ENCODE data around the gene SMIM23. TPM values are rescaled to one million over a fixed set of nuclear protein-coding genes. Genes with fewer than 3 reads are reported as not detected.

SMIM23 gene
- polyA plus RNA-seq (2013, experiment 1 of 2), result not detected
- not detected for polyA plus RNA-seq (2013, experiment 2 of 2)

GRCh38 chr5:171785517-171785916 lies at the start of gene SMIM23:
Gene SMIM23 (plus strand): TSS chr5:171785817. CDS start chr5:171785872, 55 bp downstream.
- Histone ChIP-seq H3K4me3 (ENCODE audit: extremely low read depth, insufficient read depth, low read length, poor library complexity, severe bottlenecking) (no peak within 1 kb of the TSS), H3K36me3 (ENCODE audit: control insufficient read depth, insufficient read depth, low read length) (no peaks in the 10 kb centered on the region), H3K9me3 (ENCODE audit: control insufficient read depth, low read length) (no peaks in the 10 kb centered on the region), H3K27ac (ENCODE audit: low read depth, low read length, severe bottlenecking) (no peak within 1 kb of the TSS), H3K4me1 (ENCODE audit: control insufficient read depth, insufficient read depth, low read length, poor library complexity, severe bottlenecking) (no peaks in the 10 kb centered on the region)

DNA sequence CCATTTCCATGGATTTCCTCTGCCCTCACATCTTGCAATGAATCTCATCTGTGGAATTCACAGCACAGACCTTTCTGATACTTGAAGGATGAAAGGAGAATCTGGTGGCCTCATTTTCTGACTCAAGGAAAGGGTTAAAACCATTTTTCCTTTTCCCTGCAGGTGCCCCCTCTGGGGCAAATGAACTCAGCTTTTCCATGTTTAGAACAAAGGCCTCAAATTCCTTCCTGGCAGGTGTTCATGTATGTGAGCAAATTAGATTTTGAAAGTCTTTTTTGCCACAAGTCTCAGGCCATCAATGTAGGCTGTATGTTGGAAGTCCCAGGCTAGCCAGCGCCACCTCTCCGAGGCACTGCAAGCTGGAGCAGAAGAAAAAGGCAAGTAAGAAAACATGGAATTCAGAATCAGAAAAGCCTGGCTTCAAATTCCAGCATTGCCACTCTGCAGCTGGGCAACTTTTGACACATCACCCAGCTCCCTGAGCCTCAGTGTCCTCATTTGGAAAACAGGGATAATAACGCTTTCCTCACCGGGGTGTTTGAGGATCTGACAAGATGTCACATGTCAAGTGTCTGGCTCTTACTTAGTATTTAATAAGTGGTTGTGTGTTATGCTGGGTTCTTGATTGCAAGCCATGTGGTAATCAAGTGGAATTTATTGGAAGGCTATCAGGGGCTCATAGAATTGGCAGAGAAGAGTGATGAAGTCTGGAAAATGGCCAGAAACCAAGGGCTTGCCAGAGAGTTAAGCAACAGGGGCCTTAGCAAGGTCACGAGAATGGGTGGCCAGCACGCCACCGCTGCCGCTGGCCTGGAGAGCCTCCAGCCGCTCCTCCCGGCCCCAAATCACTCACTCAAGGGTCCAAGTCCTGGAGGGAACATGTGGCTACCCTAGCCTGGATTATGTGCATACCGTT lies 48.4 kb upstream of the SMIM23 start:
- Histone ChIP-seq H3K9me3 (ENCODE audit: control insufficient read depth, low read length) (no peaks in the 10 kb centered on the region), H3K36me3 (ENCODE audit: control insufficient read depth, insufficient read depth, low read length) (no peaks in the 10 kb centered on the region), H3K27ac (ENCODE audit: low read depth, low read length, severe bottlenecking) (no peak overlapping the region), H3K4me1 (ENCODE audit: control insufficient read depth, insufficient read depth, low read length, poor library complexity, severe bottlenecking) (no peaks in the 10 kb centered on the region), H3K4me3 (ENCODE audit: extremely low read depth, insufficient read depth, low read length, poor library complexity, severe bottlenecking) (no peak overlapping the region)
- 84 to 85% methylated on average over 7 to 9 of the region's 11 CpGs for WGBS, 2 experiments (ENCODE audit: insufficient coverage in 2 of 2)

- Histone ChIP-seq H3K36me3 (ENCODE audit: control insufficient read depth, insufficient read depth, low read length) (no peaks in the 10 kb centered on the region), H3K4me1 (ENCODE audit: control insufficient read depth, insufficient read depth, low read length, poor library complexity, severe bottlenecking) (no peaks in the 10 kb centered on the region), H3K27ac (ENCODE audit: low read depth, low read length, severe bottlenecking) (no peak overlapping the region), H3K9me3 (ENCODE audit: control insufficient read depth, low read length) (no peaks in the 10 kb centered on the region), H3K4me3 (ENCODE audit: extremely low read depth, insufficient read depth, low read length, poor library complexity, severe bottlenecking) (no peak overlapping the region)
- WGBS, 2 experiments (ENCODE audit: insufficient coverage in 2 of 2), result 80 to 89% methylated on average over 6 to 8 of the region's 8 CpGs
Observed at GRCh38 chr5:171738501-171738900, 47.1 kb upstream of the SMIM23 start.

DNA sequence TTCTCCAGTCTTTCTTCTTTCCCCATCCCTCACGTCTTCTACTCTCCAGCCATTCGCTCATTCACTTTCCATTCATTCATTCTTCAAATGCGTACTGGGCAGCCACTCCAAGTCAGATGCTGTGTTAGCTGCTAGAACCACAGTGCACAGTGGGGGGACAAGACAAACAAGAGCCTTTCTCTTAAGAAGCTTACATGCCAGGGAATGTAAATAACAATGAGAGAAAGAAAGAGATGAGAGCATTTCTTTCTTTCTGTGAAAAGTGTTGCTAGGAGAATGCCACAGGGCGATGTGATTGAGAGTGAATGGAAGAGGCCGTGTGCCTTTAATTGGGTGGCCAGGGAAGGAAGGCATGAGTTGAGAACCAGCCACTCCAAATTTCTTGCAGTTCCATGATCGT lies 46.3 kb upstream of the SMIM23 start:
- Histone ChIP-seq H3K9me3 (ENCODE audit: control insufficient read depth, low read length) (no peaks in the 10 kb centered on the region), H3K4me1 (ENCODE audit: control insufficient read depth, insufficient read depth, low read length, poor library complexity, severe bottlenecking) (no peaks in the 10 kb centered on the region), H3K4me3 (ENCODE audit: extremely low read depth, insufficient read depth, low read length, poor library complexity, severe bottlenecking) (no peak overlapping the region), H3K36me3 (ENCODE audit: control insufficient read depth, insufficient read depth, low read length) (no peaks in the 10 kb centered on the region), H3K27ac (ENCODE audit: low read depth, low read length, severe bottlenecking) (no peak overlapping the region)
- 60 to 75% methylated on average over 4 to 6 of the region's 6 CpGs for whole genome bisulfite sequencing, 2 experiments (ENCODE audit: insufficient coverage in 2 of 2)

GRCh38 chr5:171743436-171744076 lies 42.1 kb upstream of the SMIM23 start:
- Histone ChIP-seq H3K27ac (ENCODE audit: low read depth, low read length, severe bottlenecking) (no peak overlapping the region), H3K4me3 (ENCODE audit: extremely low read depth, insufficient read depth, low read length, poor library complexity, severe bottlenecking) (no peak overlapping the region), H3K4me1 (ENCODE audit: control insufficient read depth, insufficient read depth, low read length, poor library complexity, severe bottlenecking) (no peaks in the 10 kb centered on the region), H3K36me3 (ENCODE audit: control insufficient read depth, insufficient read depth, low read length) (no peaks in the 10 kb centered on the region), H3K9me3 (ENCODE audit: control insufficient read depth, low read length) (no peaks in the 10 kb centered on the region)
- 94 to 97% methylated on average over 4 to 6 of the region's 6 CpGs for WGBS, 2 experiments (ENCODE audit: insufficient coverage in 2 of 2)

DNA sequence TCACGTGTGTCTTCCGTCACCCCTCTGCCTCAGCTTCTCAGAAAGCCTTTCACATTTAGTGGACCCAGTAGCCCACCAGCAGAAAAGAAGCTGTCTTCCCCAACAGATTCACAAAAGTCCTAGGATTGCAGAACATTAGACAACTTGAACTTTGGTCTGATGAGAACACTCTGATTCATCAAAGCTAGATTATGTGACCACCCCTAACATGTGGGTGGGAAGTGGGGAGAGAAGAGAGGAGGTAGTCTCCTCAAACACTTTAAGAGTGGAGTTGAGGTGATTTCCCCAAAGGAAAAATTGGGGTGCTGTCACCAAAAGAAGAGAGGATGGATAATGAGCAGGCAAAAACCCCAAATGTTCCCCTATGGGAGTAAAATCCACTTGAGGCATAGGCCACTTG lies 41.4 kb upstream of the SMIM23 start:
- WGBS, 2 experiments (ENCODE audit: insufficient coverage in 2 of 2), result 95 to 100% methylated on average over 2 of the region's 2 CpGs
- Histone ChIP-seq H3K9me3 (ENCODE audit: control insufficient read depth, low read length) (no peaks in the 10 kb centered on the region), H3K27ac (ENCODE audit: low read depth, low read length, severe bottlenecking) (no peak overlapping the region)

DNA sequence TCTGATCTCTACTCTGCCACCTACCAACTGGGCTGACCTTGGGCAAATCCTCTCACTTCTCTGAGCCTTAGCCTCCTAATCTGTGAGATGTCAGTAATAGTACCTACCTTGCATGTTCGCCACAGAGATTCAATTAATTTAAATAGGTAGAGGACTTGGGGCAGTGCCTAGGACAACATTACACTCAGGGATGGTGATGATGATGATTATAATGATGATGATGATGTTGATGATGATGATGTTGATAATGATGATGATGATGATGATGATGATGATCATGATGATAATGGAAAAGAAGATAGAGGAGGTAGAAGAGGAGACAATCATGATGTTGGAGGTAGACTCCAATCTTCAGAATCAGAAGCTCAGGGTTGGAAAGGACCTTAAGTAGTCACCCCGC lies 40.7 kb upstream of the SMIM23 start:
- WGBS, 2 experiments (ENCODE audit: insufficient coverage in 2 of 2), result 100% methylated on average over 1 of the region's 2 CpGs; no CpG with 5 or more reads in 1 of the 2 experiments
- H3K4me3 ChIP-seq (ENCODE audit: extremely low read depth, insufficient read depth, low read length, poor library complexity, severe bottlenecking), result no peak overlapping the region
- no peak overlapping the region for H3K27ac ChIP-seq (ENCODE audit: low read depth, low read length, severe bottlenecking)
- H3K36me3 ChIP-seq (ENCODE audit: control insufficient read depth, insufficient read depth, low read length), result no peaks in the 10 kb centered on the region
- no peaks in the 10 kb centered on the region for H3K9me3 ChIP-seq (ENCODE audit: control insufficient read depth, low read length)
- H3K4me1 ChIP-seq (ENCODE audit: control insufficient read depth, insufficient read depth, low read length, poor library complexity, severe bottlenecking), result no peaks in the 10 kb centered on the region

More for the DNA sequence above, 41.4 kb upstream of the SMIM23 start:
- H3K4me3 ChIP-seq (ENCODE audit: extremely low read depth, insufficient read depth, low read length, poor library complexity, severe bottlenecking), result no peak overlapping the region
- no peaks in the 10 kb centered on the region for H3K36me3 ChIP-seq (ENCODE audit: control insufficient read depth, insufficient read depth, low read length)
- no peaks in the 10 kb centered on the region for H3K4me1 ChIP-seq (ENCODE audit: control insufficient read depth, insufficient read depth, low read length, poor library complexity, severe bottlenecking)

GRCh38 chr5:171745602-171746001 lies 40.0 kb upstream of the SMIM23 start:
- H3K36me3 ChIP-seq (ENCODE audit: control insufficient read depth, insufficient read depth, low read length), result no peaks in the 10 kb centered on the region
- no peaks in the 10 kb centered on the region for H3K4me1 ChIP-seq (ENCODE audit: control insufficient read depth, insufficient read depth, low read length, poor library complexity, severe bottlenecking)
- no peak overlapping the region for H3K4me3 ChIP-seq (ENCODE audit: extremely low read depth, insufficient read depth, low read length, poor library complexity, severe bottlenecking)
- WGBS, 2 experiments (ENCODE audit: insufficient coverage in 2 of 2), result 87 to 92% methylated on average over 4 of the region's 5 CpGs
- no peak overlapping the region for H3K27ac ChIP-seq (ENCODE audit: low read depth, low read length, severe bottlenecking)
- no peaks in the 10 kb centered on the region for H3K9me3 ChIP-seq (ENCODE audit: control insufficient read depth, low read length)

GRCh38 chr5:171747061-171747859 lies 38.4 kb upstream of the SMIM23 start:
- Histone ChIP-seq H3K36me3 (ENCODE audit: control insufficient read depth, insufficient read depth, low read length) (no peaks in the 10 kb centered on the region), H3K27ac (ENCODE audit: low read depth, low read length, severe bottlenecking) (no peak overlapping the region), H3K4me3 (ENCODE audit: extremely low read depth, insufficient read depth, low read length, poor library complexity, severe bottlenecking) (no peak overlapping the region), H3K4me1 (ENCODE audit: control insufficient read depth, insufficient read depth, low read length, poor library complexity, severe bottlenecking) (no peaks in the 10 kb centered on the region), H3K9me3 (ENCODE audit: control insufficient read depth, low read length) (no peaks in the 10 kb centered on the region)
- WGBS, 2 experiments (ENCODE audit: insufficient coverage in 2 of 2), result 87 to 96% methylated on average over 3 to 5 of the region's 7 CpGs

DNA sequence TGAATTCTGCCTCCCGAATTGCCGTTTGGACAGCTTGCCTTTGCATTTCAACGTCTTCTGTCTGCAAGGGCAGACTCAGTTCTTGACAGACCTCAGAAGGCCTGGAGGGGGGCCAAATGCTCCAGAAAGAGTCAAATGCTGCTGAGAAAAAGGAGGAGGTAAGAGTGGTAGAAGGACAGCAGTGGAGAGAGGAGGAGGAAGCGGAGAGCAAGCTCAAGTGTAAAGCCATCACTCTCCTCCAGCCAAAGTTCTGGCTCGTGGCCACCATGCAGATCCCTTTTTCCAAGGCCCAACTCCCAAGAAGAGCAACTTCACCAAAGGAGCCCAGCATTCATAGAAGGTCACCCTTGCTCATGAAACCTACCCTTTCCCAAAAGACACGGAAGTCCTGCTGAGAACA lies 36.9 kb upstream of the SMIM23 start:
- no peak overlapping the region for H3K4me3 ChIP-seq (ENCODE audit: extremely low read depth, insufficient read depth, low read length, poor library complexity, severe bottlenecking)
- H3K9me3 ChIP-seq (ENCODE audit: control insufficient read depth, low read length), result no peaks in the 10 kb centered on the region
- WGBS, 2 experiments (ENCODE audit: insufficient coverage in 2 of 2), result 91 to 92% methylated on average over 4 to 5 of the region's 6 CpGs
- no peaks in the 10 kb centered on the region for H3K4me1 ChIP-seq (ENCODE audit: control insufficient read depth, insufficient read depth, low read length, poor library complexity, severe bottlenecking)
- H3K36me3 ChIP-seq (ENCODE audit: control insufficient read depth, insufficient read depth, low read length), result no peaks in the 10 kb centered on the region
- no peak overlapping the region for H3K27ac ChIP-seq (ENCODE audit: low read depth, low read length, severe bottlenecking)
